Epithelial cell of proximal tubule (primary cell): Measurements from ENCODE around the gene GAS5. TPM values are rescaled to one million over a fixed set of nuclear protein-coding genes. Genes with fewer than 3 reads are reported as not detected.

Experiments used
- DNase-seq: peaks from one replicate; pipeline ENCODE4 v3.0.0-alpha.2; 2011; ENCODE audit warnings: low read depth
- H3K4me3 ChIP-seq: 2 replicates; pipeline ENCODE4 v1.5.1; 2011; ENCODE audit warnings: low read depth, mild to moderate bottlenecking, low read length
- total RNA-seq: library from RNA; depleted of rRNA; stranded (reverse); fragments of >200 nt; gene quantifications from 2 replicates; pipeline ENCODE4 v1.2.3, GENCODE V29; 2015
- TF ChIP-seq, protein P1 (sequence below): conservative IDR thresholded peaks from 2 replicates; pipeline ENCODE4 v1.5.1; 2012; ENCODE audit warnings: low read depth, mild to moderate bottlenecking, low read length

Gene GAS5
- total RNA-seq = 319 and 645 TPM in 2 replicates

DNA sequence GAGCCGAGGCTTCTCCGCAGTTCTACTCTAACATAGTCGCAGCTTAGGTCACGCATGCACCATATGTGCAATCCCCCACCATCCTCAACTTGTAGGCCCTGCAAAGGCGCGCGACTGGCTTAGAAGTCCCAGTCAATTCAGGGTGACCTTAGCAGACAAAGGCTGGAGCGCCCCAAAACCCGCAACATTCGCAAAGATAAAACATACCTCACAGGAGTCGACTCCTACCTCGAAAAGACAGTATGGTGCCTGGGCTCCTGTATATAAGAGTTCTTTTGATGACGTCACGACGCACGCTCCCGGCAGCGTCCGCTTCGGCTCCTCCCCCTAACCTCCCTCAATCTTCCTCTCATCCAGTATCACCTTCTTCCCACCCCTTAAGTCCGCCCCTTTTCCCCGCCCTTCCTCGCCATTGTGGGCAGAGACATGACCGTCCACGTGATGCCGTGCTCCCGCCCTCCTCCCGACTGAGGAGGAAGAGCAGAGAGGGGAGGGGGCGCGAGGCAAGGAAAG lies at the start of gene GAS5:
Gene GAS5 (minus strand): TSS at position 237 of the 513 bp plus-strand sequence.
- peak within 1 kb of the TSS; percentile 94 for H3K4me3 ChIP-seq
- peak; percentile 94 for DNase-seq
- TF ChIP-seq, protein P1, sequence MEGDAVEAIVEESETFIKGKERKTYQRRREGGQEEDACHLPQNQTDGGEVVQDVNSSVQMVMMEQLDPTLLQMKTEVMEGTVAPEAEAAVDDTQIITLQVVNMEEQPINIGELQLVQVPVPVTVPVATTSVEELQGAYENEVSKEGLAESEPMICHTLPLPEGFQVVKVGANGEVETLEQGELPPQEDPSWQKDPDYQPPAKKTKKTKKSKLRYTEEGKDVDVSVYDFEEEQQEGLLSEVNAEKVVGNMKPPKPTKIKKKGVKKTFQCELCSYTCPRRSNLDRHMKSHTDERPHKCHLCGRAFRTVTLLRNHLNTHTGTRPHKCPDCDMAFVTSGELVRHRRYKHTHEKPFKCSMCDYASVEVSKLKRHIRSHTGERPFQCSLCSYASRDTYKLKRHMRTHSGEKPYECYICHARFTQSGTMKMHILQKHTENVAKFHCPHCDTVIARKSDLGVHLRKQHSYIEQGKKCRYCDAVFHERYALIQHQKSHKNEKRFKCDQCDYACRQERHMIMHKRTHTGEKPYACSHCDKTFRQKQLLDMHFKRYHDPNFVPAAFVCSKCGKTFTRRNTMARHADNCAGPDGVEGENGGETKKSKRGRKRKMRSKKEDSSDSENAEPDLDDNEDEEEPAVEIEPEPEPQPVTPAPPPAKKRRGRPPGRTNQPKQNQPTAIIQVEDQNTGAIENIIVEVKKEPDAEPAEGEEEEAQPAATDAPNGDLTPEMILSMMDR = no peak

DNA sequence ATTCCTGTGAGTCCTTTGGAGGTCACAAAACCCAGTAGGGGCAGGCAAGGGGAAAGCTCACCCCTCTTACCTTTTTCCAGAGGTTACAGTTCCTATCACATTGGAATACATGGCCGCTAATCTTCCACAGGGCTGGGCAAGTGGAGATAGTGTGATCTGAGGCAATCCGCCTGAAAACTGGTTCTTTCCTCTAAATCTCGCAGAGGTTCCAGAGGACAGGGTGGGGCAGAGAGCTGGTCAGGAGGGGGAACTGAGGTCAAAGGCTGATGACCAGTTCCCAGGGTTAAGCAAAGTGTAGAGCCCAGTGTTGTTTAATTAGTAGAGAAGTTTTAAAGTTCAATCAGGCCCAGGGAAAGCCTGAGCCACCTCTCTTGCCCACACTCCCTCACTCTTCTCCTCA lies 49.4 kb upstream of the GAS5 start, which contains the start of gene SERPINC1:
Gene SERPINC1 (minus strand): TSS at position 179 of the 400 bp plus-strand sequence. CDS start 68 bp downstream, at position 111.
- TF ChIP-seq, protein P1 = no peak
- no peak for DNase-seq
- no peak within 1 kb of the TSS for H3K4me3 ChIP-seq

DNA sequence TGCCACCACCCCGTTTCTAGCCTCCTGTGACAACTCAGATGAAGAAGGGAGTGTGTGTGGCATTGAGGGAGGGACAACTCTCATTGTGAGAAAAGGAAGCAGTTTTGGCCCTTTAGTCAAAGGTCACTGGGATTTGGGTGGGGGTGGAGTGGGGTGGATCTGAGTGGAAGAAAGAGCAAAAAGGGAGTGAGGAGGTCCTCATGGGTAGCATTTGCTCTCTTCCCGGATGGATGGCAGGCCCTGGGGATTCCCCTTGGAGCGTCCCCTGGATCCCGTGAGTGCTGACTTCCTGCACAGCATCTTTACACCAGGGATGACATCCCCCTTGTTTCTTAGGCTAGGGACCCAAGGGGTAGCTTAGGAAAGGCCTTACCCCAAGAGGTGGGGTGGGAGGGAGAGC lies 48.9 kb upstream of the GAS5 start:
- H3K4me3 ChIP-seq = no peak overlapping the region
- no peak for DNase-seq
- TF ChIP-seq, protein P1 = no peak

DNA sequence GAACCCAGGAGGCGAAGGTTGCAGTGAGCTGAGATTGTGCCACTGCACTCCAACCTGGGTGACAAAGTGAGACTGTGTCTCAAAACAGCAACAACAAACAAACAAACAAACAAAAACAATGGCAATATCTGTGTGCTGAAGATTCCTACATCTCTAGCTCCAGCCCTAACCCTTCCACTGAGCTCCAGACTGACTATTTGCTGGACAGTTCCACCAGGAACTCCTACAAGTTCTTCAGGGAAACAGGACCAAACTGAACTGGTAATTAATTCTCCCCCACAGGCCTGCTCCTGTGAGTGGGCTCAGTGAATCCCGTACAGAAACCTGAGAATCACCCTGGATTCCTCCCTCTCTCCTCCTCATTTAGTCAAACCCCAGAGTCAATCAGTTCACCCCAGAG lies 47.8 kb upstream of the GAS5 start:
- no peak for DNase-seq
- TF ChIP-seq, protein P1 = no peak
- H3K4me3 ChIP-seq = no peak overlapping the region

DNA sequence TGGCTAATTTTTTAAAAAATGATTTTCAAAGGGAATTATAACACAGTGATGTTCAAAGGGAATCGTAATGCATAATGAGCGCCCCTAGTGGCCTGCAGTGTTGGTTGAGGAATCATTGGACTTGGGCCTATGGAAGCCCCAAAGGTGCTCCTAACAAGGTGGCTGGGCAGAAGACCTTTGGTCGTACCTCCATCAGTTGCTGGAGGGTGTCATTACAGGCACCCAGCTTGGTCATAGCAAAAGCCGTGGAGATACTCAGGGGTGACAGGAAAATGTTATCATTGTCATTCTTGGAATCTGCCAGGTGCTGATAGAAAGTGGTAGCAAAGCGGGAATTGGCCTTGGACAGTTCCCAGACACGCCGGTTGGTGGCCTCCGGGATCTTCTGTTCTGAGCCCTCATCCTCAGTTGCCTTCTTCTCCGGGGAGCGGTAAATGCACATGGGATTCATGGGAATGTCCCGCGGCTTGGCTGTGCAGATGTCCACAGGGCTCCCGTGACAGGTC lies 46.6 kb upstream of the GAS5 start:
- no peak for DNase-seq
- H3K4me3 ChIP-seq = no peak overlapping the region
- TF ChIP-seq, protein P1 = peak; percentile 74

DNA sequence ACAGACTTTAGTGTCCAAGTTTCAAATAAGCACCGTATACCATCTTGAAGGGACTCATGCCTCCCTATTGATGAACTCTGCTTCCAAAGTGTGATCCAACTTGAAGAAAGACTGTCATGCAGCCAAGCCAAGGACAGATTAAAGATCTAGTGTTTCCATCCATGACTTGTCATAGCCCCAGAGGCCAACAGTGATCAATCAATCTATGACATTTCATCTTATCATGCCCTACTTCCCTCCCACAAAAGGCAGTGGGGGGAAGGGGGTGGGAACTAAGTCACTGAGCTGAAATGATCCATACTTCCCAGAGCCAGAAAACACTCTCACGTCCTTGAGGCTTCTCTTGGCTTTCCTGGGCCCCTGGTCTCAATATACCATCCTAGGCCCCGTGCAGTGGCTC lies 45.3 kb upstream of the GAS5 start:
- TF ChIP-seq, protein P1 = no peak
- DNase-seq = no peak
- no peak overlapping the region for H3K4me3 ChIP-seq
